SU-DHL-6 (cell line): Measurements from ENCODE around the gene ZFX.

Experiments
- EZH2phosphoT487 ChIP-seq: fragments of 200-600 bp; sonication (generic), shearing (Covaris generic); conservative IDR thresholded peaks from 2 replicates; pipeline ENCODE4 v1.6.1; 2018; ENCODE audit warnings: mild to moderate bottlenecking, antibody characterized with exemption, low read length, moderate library complexity, mixed read lengths
- TF ChIP-seq, protein P1 (sequence below): fragments of 200-600 bp; sonication (generic); IDR thresholded peaks from one replicate; pipeline ENCODE4 v1.5.1; 2017; ENCODE audit warnings: antibody characterized with exemption, mild to moderate bottlenecking, low read length, moderate library complexity; ENCODE audit not compliant: insufficient read depth, poor library complexity, severe bottlenecking

DNA sequence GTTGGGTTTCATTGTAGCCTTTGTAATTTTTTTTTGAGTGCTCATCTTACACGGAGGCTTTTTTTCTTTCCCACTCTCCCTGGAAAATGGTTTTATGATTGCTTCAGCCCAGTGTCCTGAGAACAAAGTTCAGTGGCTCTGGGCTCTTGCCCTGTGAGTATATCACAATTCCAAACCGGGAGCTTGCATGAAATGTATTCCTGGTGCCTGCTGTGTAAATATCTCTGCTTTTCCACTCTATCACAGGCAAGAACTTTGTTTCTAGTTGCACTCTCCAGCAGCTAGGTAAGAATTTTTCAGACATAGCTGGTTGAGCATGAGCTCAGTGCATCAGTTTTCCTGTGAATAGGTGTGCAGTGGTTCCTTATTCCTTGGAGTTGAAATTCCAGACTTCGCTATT, 103.5 kb downstream of the ZFX start:
- TF ChIP-seq, protein P1, sequence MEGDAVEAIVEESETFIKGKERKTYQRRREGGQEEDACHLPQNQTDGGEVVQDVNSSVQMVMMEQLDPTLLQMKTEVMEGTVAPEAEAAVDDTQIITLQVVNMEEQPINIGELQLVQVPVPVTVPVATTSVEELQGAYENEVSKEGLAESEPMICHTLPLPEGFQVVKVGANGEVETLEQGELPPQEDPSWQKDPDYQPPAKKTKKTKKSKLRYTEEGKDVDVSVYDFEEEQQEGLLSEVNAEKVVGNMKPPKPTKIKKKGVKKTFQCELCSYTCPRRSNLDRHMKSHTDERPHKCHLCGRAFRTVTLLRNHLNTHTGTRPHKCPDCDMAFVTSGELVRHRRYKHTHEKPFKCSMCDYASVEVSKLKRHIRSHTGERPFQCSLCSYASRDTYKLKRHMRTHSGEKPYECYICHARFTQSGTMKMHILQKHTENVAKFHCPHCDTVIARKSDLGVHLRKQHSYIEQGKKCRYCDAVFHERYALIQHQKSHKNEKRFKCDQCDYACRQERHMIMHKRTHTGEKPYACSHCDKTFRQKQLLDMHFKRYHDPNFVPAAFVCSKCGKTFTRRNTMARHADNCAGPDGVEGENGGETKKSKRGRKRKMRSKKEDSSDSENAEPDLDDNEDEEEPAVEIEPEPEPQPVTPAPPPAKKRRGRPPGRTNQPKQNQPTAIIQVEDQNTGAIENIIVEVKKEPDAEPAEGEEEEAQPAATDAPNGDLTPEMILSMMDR = no peak
- TF ChIP-seq EZH2phosphoT487 = no peak
